Measurements from ENCODE around the gene MAST4.

Gene MAST4

GRCh38 chr5:66959653-66960052, 363.5 kb downstream of the MAST4 start:
- no peak for DNase-seq (ENCODE audit: low read depth, low spot score)

- DNase-seq (ENCODE audit: low read depth, low spot score): no peak
These were observed 364.4 kb downstream of the MAST4 start for GRCh38 chr5:66960369-66961137.

GRCh38 chr5:66963559-66963971, 367.4 kb downstream of the MAST4 start:
- DNase-seq (ENCODE audit: low read depth, low spot score): no peak

GRCh38 chr5:66966439-66966838, 370.2 kb downstream of the MAST4 start:
- no peak for DNase-seq (ENCODE audit: low read depth, low spot score)

GRCh38 chr5:66967102-66967501, 370.9 kb downstream of the MAST4 start:
- DNase-seq (ENCODE audit: low read depth, low spot score): no peak

- DNase-seq (ENCODE audit: low read depth, low spot score): no peak
These were observed 371.7 kb downstream of the MAST4 start for GRCh38 chr5:66967826-66968262.

- DNase-seq (ENCODE audit: low read depth, low spot score): no peak
These were observed 373.3 kb downstream of the MAST4 start for GRCh38 chr5:66969484-66969883.

- DNase-seq (ENCODE audit: low read depth, low spot score): no peak
These were observed 373.8 kb downstream of the MAST4 start for GRCh38 chr5:66969963-66970362.

GRCh38 chr5:66972004-66972403, 375.8 kb downstream of the MAST4 start:
- no peak for DNase-seq (ENCODE audit: low read depth, low spot score)

- DNase-seq (ENCODE audit: low read depth, low spot score): no peak
These were observed 378.1 kb downstream of the MAST4 start for GRCh38 chr5:66974256-66974655.

GRCh38 chr5:66976108-66976507, 379.9 kb downstream of the MAST4 start:
- DNase-seq (ENCODE audit: low read depth, low spot score): no peak

- DNase-seq (ENCODE audit: low read depth, low spot score): no peak
These were observed 383.5 kb downstream of the MAST4 start for GRCh38 chr5:66979738-66980137.

GRCh38 chr5:66981266-66982055, 385.3 kb downstream of the MAST4 start:
- no peak for DNase-seq (ENCODE audit: low read depth, low spot score)

- no peak for DNase-seq (ENCODE audit: low read depth, low spot score)
These were observed 385.8 kb downstream of the MAST4 start for GRCh38 chr5:66982056-66982387.

GRCh38 chr5:66982470-66982869, 386.3 kb downstream of the MAST4 start:
- no peak for DNase-seq (ENCODE audit: low read depth, low spot score)

GRCh38 chr5:66985417-66985816, 389.2 kb downstream of the MAST4 start:
- DNase-seq (ENCODE audit: low read depth, low spot score): no peak

GRCh38 chr5:66986009-66986408, 389.8 kb downstream of the MAST4 start:
- no peak for DNase-seq (ENCODE audit: low read depth, low spot score)

GRCh38 chr5:66986534-66986933, 390.3 kb downstream of the MAST4 start:
- DNase-seq (ENCODE audit: low read depth, low spot score): no peak

GRCh38 chr5:66987126-66987525, 390.9 kb downstream of the MAST4 start:
- no peak for DNase-seq (ENCODE audit: low read depth, low spot score)

GRCh38 chr5:66987540-66987939, 391.3 kb downstream of the MAST4 start:
- DNase-seq (ENCODE audit: low read depth, low spot score): no peak

GRCh38 chr5:66987949-66988838, 392.0 kb downstream of the MAST4 start:
- DNase-seq (ENCODE audit: low read depth, low spot score): no peak

- DNase-seq (ENCODE audit: low read depth, low spot score): no peak
These were observed 393.1 kb downstream of the MAST4 start for GRCh38 chr5:66989286-66989685.

Measured in activated naive CD8-positive, alpha-beta T cell treated with anti-CD3 and anti-CD28 coated beads, Interleukin-2, amount 50 U/mL, for 16 hours (primary cell).